ENCODE measurements around the gene CCDC89.
"Not testable (repeated sequence)": the region's sequence is repeated elsewhere in the genome, so short reads cannot be mapped to it uniquely, and the experiment has no call there.

CCDC89 gene

DNA sequence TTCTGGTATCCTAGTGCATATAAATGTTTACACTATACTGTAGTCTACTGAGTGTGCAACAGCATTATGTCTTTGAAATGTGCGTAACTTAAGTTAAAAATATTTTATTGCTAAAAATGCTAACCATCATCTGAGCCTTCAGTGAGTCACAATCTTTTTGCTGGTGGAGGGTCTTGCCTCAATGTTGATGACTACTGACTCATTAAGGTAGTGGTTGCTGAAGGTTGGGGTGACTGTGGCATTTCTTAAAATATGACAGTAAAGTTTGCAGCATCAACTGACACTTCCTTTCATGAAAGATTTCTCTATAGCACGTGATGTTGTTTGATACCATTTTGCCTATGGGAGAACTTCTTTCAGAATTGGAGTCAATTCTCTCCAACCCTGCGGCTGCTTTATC is 12.6 kb downstream of the CCDC89 start:
- Histone ChIP-seq H3K4me3 (ENCODE audit: low read depth, low read length) (no peak overlapping the region), H3K36me3 (ENCODE audit: control insufficient read depth in 2 of 2, insufficient read depth in 1 of 2, low read length in 2 of 2) (no peaks in the 10 kb centered on the region), H3K4me1 (ENCODE audit: control insufficient read depth, insufficient read depth, low read length) (no peaks in the 10 kb centered on the region), H3K9me3 (ENCODE audit: control insufficient read depth, insufficient read depth, low read depth, low read length) (no peaks in the 10 kb centered on the region), H3K27ac (ENCODE audit: extremely low read depth, low read depth, low read length) (no peak overlapping the region)
- TF ChIP-seq YY1 (tag by site-specific recombination; IDR thresholded peaks at IDR 0.05) = no peak
- no peak for TF ChIP-seq ZNF394 (tag by site-specific recombination; IDR thresholded peaks at IDR 0.05; ENCODE audit: borderline replicate concordance)
- no peak for TF ChIP-seq ZNF473 (tag by site-specific recombination; IDR thresholded peaks at IDR 0.05)
- TF ChIP-seq ZNF121 (tag by site-specific recombination; IDR thresholded peaks at IDR 0.05) = no peak
- no peak for TF ChIP-seq SCRT1 (tag by site-specific recombination; IDR thresholded peaks at IDR 0.05; ENCODE audit: borderline replicate concordance)
- no peak for TF ChIP-seq KLF1 (tag by site-specific recombination; IDR thresholded peaks at IDR 0.05)
- no peak for TF ChIP-seq IKZF3 (tag by site-specific recombination; IDR thresholded peaks at IDR 0.05)
- no peak for TF ChIP-seq ZNF426 (tag by site-specific recombination; IDR thresholded peaks at IDR 0.05)
- no peak for TF ChIP-seq HOXA7 (CRISPR knock-in tag; IDR thresholded peaks at IDR 0.05; ENCODE audit: borderline replicate concordance)
- TF ChIP-seq, protein P1, sequence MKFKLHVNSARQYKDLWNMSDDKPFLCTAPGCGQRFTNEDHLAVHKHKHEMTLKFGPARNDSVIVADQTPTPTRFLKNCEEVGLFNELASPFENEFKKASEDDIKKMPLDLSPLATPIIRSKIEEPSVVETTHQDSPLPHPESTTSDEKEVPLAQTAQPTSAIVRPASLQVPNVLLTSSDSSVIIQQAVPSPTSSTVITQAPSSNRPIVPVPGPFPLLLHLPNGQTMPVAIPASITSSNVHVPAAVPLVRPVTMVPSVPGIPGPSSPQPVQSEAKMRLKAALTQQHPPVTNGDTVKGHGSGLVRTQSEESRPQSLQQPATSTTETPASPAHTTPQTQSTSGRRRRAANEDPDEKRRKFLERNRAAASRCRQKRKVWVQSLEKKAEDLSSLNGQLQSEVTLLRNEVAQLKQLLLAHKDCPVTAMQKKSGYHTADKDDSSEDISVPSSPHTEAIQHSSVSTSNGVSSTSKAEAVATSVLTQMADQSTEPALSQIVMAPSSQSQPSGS (tag by site-specific recombination; IDR thresholded peaks at IDR 0.05; ENCODE audit: low read depth) = no peak
- TF ChIP-seq ZNF175 (tag by site-specific recombination; IDR thresholded peaks at IDR 0.05) = no peak
- no peak for TF ChIP-seq ZNF510 (tag by site-specific recombination; IDR thresholded peaks at IDR 0.05; ENCODE audit: insufficient replicate concordance)
- CTCF ChIA-PET = no interaction called here
- POLR2A ChIA-PET = no interaction called here

- Histone ChIP-seq H3K36me3 (ENCODE audit: control insufficient read depth in 2 of 2, insufficient read depth in 1 of 2, low read length in 2 of 2) (no peaks in the 10 kb centered on the region), H3K27ac (ENCODE audit: extremely low read depth, low read depth, low read length) (no peak overlapping the region), H3K4me3 (ENCODE audit: low read depth, low read length) (no peak overlapping the region), H3K4me1 (ENCODE audit: control insufficient read depth, insufficient read depth, low read length) (no peaks in the 10 kb centered on the region), H3K9me3 (ENCODE audit: control insufficient read depth, insufficient read depth, low read depth, low read length) (no peaks in the 10 kb centered on the region)
- POLR2A ChIA-PET = no interaction called here
- TF ChIP-seq ZNF155 (tag by site-specific recombination; IDR thresholded peaks at IDR 0.05) = no peak
- CTCF ChIA-PET = no interaction called here
Observed at GRCh38 chr11:85672105-85672902, 13.7 kb downstream of the CCDC89 start.

DNA sequence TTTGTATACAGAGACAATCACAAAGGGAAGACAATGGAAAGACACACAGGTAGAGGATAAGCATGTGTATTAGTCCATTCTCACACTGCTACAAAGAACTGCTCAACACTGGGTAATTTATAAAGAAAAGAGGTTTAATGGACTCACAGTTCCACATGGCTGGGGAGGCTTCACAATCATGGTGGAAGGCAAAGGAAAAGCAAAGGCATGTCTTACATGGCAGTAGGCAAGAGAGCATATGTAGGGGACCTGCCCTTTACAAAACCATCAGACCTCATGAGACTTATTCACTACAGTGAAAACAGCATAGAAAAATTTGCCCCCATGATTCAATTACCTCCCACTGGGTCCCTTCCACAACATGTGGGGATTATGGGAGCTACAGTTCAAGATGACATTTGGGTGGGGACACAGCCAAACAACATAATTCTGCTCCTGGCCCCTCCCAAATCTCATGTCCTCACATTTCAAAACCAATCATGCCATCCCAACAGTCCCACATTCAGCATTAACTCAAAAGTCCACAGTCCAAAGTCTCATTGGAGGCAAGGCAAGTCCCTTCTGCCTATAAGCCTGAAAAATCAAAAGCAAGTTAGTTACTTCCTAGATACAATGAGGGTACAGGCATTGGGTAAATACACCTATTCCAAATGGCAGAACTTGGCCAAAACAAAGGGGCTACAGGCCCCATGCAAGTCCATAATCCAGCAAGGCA is 14.9 kb downstream of the CCDC89 start:
- POLR2A ChIA-PET; H3K4me1 ChIP-seq (ENCODE audit: control insufficient read depth, insufficient read depth, low read length); H3K9me3 ChIP-seq (ENCODE audit: control insufficient read depth, insufficient read depth, low read depth, low read length); H3K4me3 ChIP-seq (ENCODE audit: low read depth, low read length); H3K36me3 ChIP-seq (ENCODE audit: control insufficient read depth in 2 of 2, insufficient read depth in 1 of 2, low read length in 2 of 2); CTCF ChIA-PET; H3K27ac ChIP-seq (ENCODE audit: extremely low read depth, low read depth, low read length): not testable (repeated sequence)

- Histone ChIP-seq H3K36me3 (ENCODE audit: control insufficient read depth in 2 of 2, insufficient read depth in 1 of 2, low read length in 2 of 2) (peaks cover 0 to 8% of the 10 kb centered on the region in 2 experiments; a peak in 1 of 3 replicates), H3K4me1 (ENCODE audit: control insufficient read depth, insufficient read depth, low read length) (no peaks in the 10 kb centered on the region), H3K27ac (ENCODE audit: extremely low read depth, low read depth, low read length) (no peak overlapping the region), H3K9me3 (ENCODE audit: control insufficient read depth, insufficient read depth, low read depth, low read length) (no peaks in the 10 kb centered on the region), H3K4me3 (ENCODE audit: low read depth, low read length) (no peak overlapping the region)
- no peak for TF ChIP-seq EGR2 (tag by site-specific recombination; IDR thresholded peaks at IDR 0.05; ENCODE audit: low read depth)
- TF ChIP-seq GLIS2 (tag by site-specific recombination; IDR thresholded peaks at IDR 0.05) = no peak
- CTCF ChIA-PET = interaction anchor here (0.6 to 1.5 kb wide), 2 partner anchors 16 to 17 kb away, joined by 3 to 5 read pairs; partner anchors contain the start of gene CCDC89
- POLR2A ChIA-PET = interaction anchor here (0.6 kb wide), 1 partner anchor 348 kb away, joined by 6 read pairs; no protein-coding TSS in a partner anchor
Observed at GRCh38 chr11:85668157-85668556, 17.8 kb downstream of the CCDC89 start.
